HL-60 (cell line): ENCODE measurements around the gene RBMS3.

Experiments used
- DNase-seq, 2 experiments: peaks; one replicate each; pipeline ENCODE4 v3.0.0-alpha.2; 2010 to 2020; ENCODE audit warnings: low read depth in 1 of 2, low spot score in 1 of 2
- H3K27ac ChIP-seq: fragments of 250-450 bp; sonication (Bioruptor Pico); replicated peaks from 2 replicates; pipeline ENCODE4 v1.5.1; 2020; ENCODE audit warnings: mild to moderate bottlenecking, moderate library complexity
- H3K27me3 ChIP-seq: fragments of 250-450 bp; sonication (Bioruptor Pico); 2 replicates; pipeline ENCODE4 v1.5.1; 2021; ENCODE audit warnings: mild to moderate bottlenecking, moderate library complexity; ENCODE audit not compliant: insufficient read depth, poor library complexity, severe bottlenecking
- H3K4me3 ChIP-seq: replicated peaks from 2 replicates; pipeline ENCODE4 v1.5.1; 2011; ENCODE audit warnings: mild to moderate bottlenecking, control low read depth, low read length; ENCODE audit not compliant: insufficient read depth
- GABPA ChIP-seq: IDR thresholded peaks from 2 replicates; pipeline ENCODE4 v1.6.1; 2012; ENCODE audit warnings: low read depth
- POLR2AphosphoS5 ChIP-seq: IDR thresholded peaks from 2 replicates; pipeline ENCODE4 v1.6.1; 2012; ENCODE audit warnings: low read depth
- SPI1 ChIP-seq: IDR thresholded peaks from 2 replicates; pipeline ENCODE4 v1.6.1; 2012; ENCODE audit warnings: low read depth, mild to moderate bottlenecking, borderline replicate concordance
- TF ChIP-seq, protein P1 (sequence below): IDR thresholded peaks from 2 replicates; pipeline ENCODE4 v1.6.1; 2012; ENCODE audit warnings: low read depth; ENCODE audit not compliant: insufficient replicate concordance
- TF ChIP-seq, protein P2 (sequence below): IDR thresholded peaks from one replicate; pipeline ENCODE4 v1.5.1; 2011; ENCODE audit warnings: low read length, control low read depth, inconsistent platforms; ENCODE audit not compliant: insufficient read depth

The RBMS3 gene

DNA sequence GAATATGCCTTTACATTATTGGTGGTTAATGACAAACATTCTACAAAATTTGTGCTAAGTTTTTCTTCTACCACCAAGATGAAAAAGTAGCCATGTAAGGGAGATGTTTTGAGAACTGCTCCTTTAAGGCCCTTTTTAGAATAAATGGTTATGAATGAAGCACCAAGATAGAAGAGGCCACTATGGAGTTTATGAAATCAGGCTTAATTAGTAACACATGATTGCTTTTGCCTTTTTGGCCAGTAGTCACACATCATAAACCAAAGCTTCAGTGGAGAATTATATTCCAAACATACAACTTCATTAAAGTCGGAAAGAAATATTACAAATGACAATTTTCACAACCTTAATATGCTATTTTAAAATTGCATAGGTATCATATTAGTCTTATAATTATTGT lies 331.7 kb downstream of the RBMS3 start:
- no peak for DNase-seq
- no peak for TF ChIP-seq SPI1
- no peak for TF ChIP-seq POLR2AphosphoS5
- no peak for TF ChIP-seq GABPA
- TF ChIP-seq, protein P1, sequence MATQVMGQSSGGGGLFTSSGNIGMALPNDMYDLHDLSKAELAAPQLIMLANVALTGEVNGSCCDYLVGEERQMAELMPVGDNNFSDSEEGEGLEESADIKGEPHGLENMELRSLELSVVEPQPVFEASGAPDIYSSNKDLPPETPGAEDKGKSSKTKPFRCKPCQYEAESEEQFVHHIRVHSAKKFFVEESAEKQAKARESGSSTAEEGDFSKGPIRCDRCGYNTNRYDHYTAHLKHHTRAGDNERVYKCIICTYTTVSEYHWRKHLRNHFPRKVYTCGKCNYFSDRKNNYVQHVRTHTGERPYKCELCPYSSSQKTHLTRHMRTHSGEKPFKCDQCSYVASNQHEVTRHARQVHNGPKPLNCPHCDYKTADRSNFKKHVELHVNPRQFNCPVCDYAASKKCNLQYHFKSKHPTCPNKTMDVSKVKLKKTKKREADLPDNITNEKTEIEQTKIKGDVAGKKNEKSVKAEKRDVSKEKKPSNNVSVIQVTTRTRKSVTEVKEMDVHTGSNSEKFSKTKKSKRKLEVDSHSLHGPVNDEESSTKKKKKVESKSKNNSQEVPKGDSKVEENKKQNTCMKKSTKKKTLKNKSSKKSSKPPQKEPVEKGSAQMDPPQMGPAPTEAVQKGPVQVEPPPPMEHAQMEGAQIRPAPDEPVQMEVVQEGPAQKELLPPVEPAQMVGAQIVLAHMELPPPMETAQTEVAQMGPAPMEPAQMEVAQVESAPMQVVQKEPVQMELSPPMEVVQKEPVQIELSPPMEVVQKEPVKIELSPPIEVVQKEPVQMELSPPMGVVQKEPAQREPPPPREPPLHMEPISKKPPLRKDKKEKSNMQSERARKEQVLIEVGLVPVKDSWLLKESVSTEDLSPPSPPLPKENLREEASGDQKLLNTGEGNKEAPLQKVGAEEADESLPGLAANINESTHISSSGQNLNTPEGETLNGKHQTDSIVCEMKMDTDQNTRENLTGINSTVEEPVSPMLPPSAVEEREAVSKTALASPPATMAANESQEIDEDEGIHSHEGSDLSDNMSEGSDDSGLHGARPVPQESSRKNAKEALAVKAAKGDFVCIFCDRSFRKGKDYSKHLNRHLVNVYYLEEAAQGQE, result no peak
- TF ChIP-seq, protein P2, sequence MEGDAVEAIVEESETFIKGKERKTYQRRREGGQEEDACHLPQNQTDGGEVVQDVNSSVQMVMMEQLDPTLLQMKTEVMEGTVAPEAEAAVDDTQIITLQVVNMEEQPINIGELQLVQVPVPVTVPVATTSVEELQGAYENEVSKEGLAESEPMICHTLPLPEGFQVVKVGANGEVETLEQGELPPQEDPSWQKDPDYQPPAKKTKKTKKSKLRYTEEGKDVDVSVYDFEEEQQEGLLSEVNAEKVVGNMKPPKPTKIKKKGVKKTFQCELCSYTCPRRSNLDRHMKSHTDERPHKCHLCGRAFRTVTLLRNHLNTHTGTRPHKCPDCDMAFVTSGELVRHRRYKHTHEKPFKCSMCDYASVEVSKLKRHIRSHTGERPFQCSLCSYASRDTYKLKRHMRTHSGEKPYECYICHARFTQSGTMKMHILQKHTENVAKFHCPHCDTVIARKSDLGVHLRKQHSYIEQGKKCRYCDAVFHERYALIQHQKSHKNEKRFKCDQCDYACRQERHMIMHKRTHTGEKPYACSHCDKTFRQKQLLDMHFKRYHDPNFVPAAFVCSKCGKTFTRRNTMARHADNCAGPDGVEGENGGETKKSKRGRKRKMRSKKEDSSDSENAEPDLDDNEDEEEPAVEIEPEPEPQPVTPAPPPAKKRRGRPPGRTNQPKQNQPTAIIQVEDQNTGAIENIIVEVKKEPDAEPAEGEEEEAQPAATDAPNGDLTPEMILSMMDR, result no peak
- H3K4me3 ChIP-seq, result no peak overlapping the region
- no peaks in the 10 kb centered on the region for H3K27me3 ChIP-seq
- no peak overlapping the region for H3K27ac ChIP-seq

DNA sequence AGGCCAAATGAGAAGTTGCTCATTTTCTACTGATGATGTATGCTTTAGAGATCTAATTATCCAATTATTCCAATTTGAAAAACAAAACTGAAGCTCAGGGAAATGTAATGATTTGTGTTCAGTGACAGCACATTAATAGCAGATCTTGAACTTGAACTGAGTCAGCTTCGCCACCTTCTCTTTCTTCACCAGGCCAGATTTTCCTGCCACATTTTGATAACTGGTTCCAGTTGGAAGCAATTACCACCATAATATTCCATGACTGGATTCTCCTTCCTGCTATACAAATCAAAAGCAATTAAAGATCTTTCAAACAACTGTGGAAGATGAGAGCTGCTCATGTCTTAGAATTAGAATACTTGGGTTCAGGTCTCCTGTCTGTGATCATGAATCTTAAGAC lies 334.1 kb downstream of the RBMS3 start:
- no peak for DNase-seq
- TF ChIP-seq, protein P1, result no peak
- TF ChIP-seq SPI1 (no peak), POLR2AphosphoS5 (no peak), GABPA (no peak)
- TF ChIP-seq, protein P2, result no peak
- no peak overlapping the region for H3K4me3 ChIP-seq
- no peak overlapping the region for H3K27ac ChIP-seq
- H3K27me3 ChIP-seq, result no peaks in the 10 kb centered on the region

DNA sequence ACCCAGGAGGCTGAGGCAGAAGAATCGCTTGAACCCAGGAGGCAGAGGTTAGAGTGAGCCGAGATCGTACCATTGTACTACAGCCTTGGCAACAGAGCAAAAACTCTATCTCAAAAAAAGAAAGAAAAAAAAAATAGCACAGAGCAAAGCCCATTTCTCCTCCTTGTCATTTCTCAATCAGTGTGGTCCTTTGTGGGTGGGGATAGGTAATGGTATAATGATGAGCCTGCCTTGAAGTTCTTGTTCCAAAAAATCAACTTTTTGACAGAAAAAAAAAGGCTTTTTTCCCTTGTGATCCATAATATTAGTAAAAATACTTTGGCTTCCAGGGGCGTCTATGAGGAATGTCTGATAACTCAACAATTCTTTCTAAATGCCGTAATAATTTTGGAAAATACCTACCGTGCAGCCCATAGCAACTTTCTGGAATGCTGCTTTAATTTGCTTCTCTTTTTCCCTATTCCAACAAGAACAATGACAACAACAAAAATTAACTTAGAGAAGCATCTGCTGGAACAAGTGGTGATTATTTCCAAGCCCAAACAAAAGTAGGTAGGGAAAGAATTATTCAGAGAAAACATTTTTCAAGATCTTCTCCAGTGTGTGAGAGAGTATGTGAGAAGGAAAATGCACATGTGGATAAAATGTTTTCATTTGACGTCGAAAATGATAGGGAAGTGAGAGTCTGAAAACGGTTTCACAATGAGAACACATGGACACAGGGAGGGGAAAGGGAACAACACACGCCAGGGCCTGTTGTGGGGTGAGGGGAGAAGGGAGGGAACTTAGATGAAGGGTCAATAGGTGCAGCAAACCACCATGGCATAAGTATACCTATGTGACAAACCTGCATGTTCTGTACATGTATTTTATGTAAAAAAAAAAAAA lies 337.8 kb downstream of the RBMS3 start:
- peak in 1 of 2 experiments; percentile 15 for DNase-seq
- no peaks in the 10 kb centered on the region for H3K27me3 ChIP-seq
- H3K27ac ChIP-seq, result no peak overlapping the region
- TF ChIP-seq GABPA (no peak), POLR2AphosphoS5 (no peak), SPI1 (no peak)
- TF ChIP-seq, protein P2, result no peak
- TF ChIP-seq, protein P1, result no peak
- H3K4me3 ChIP-seq, result no peak overlapping the region
